CD4-positive, alpha-beta T cell (primary cell): Measurements from ENCODE around the gene NCKAP5. TPM values are rescaled to one million over a fixed set of nuclear protein-coding genes. Genes with fewer than 3 reads are reported as not detected.

Source experiments
- ATAC-seq: fragments of 200-7000 bp; cut with Tn5 transposase; one replicate; pipeline ENCODE4 v1.10.0; 2022; ENCODE audit warnings: mild to moderate bottlenecking; ENCODE audit not compliant: poor library complexity
- CTCF ChIA-PET: fragments of 350-600 bp; sonication (Branson Sonifier 250); formaldehyde crosslinking; loops from one replicate; lab custom pipeline; 2021; ENCODE audit warnings: antibody characterized with exemption, inconsistent platforms; lab: Charles Lee
- POLR2A ChIA-PET: fragments of 350-600 bp; sonication (Branson Sonifier 250); formaldehyde crosslinking; loops from one replicate; lab custom pipeline; 2021; ENCODE audit warnings: antibody characterized with exemption, inconsistent platforms; lab: Charles Lee
- DNase-seq, 14 experiments: peaks; one replicate each; pipeline ENCODE4 v3.0.0-alpha.2; 2013 to 2020; ENCODE audit warnings: mixed read lengths in 2 of 14
- H3K27ac ChIP-seq, 2 donors: one replicate each; pipeline versions ENCODE4 v1.5.1 to v1.7.0; 2013; ENCODE audit warnings: low read length in 2 of 2, low read depth in 1 of 2, mild to moderate bottlenecking in 1 of 2
- H3K27me3 ChIP-seq, 2 experiments: 1 replicate in 1 of 2; 2 replicates in 1 of 2; pipeline versions ENCODE4 v1.6.1 to v1.7.0; 2013; ENCODE audit warnings: low read length in 2 of 2, control low read depth in 1 of 2, mild to moderate bottlenecking in 1 of 2, moderate library complexity in 1 of 2; ENCODE audit not compliant: insufficient read depth in 2 of 2, control insufficient read depth in 1 of 2
- H3K36me3 ChIP-seq: one replicate; pipeline ENCODE4 v1.6.1; 2013; ENCODE audit warnings: low read length, control low read depth; ENCODE audit not compliant: insufficient read depth
- H3K4me1 ChIP-seq: one replicate; pipeline ENCODE4 v1.6.1; 2013; ENCODE audit warnings: low read length, control low read depth; ENCODE audit not compliant: insufficient read depth
- H3K4me3 ChIP-seq: one replicate; pipeline ENCODE4 v1.5.1; 2013; ENCODE audit warnings: mild to moderate bottlenecking, low read length, moderate library complexity
- H3K9me3 ChIP-seq, 2 experiments: 1 replicate in 1 of 2; 2 replicates in 1 of 2; pipeline versions ENCODE4 v1.6.1 to v1.7.0; 2013; ENCODE audit warnings: low read length in 2 of 2, mild to moderate bottlenecking in 2 of 2, control low read depth in 1 of 2, moderate library complexity in 1 of 2; ENCODE audit not compliant: control insufficient read depth in 1 of 2, insufficient read depth in 1 of 2
- H3K27ac Mint-ChIP-seq: one replicate; pipeline ENCODE4 v1.8.0; 2020; ENCODE audit warnings: mixed read lengths
- H3K27me3 Mint-ChIP-seq: one replicate; pipeline ENCODE4 v1.8.0; 2021; ENCODE audit warnings: mixed read lengths
- H3K36me3 Mint-ChIP-seq: one replicate; pipeline ENCODE4 v1.8.0; 2021; ENCODE audit warnings: low read depth, mixed read lengths
- H3K4me1 Mint-ChIP-seq: one replicate; pipeline ENCODE4 v1.8.0; 2021; ENCODE audit warnings: low read depth, mixed read lengths
- H3K4me3 Mint-ChIP-seq: one replicate; pipeline ENCODE4 v1.8.0; 2020; ENCODE audit warnings: mild to moderate bottlenecking, mixed read lengths
- H3K9me3 Mint-ChIP-seq: one replicate; pipeline ENCODE4 v1.8.0; 2020; ENCODE audit warnings: mixed read lengths
- CTCF ChIP-seq: fragments of 200-600 bp; IDR thresholded peaks from one replicate; pipeline ENCODE4 v1.8.0; 2022; ENCODE audit warnings: antibody characterized with exemption, mild to moderate bottlenecking
- intact Hi-C, 2 experiments: fragments of 100-400 bp; cut with DNase I in 1 of 2; cut with micrococcal nuclease in 1 of 2; formaldehyde crosslinking; loops; one replicate each; pipeline versions ENCODE4 v1.15.1 to v1.9.0; 2023 to 2025; cut with DNase I, micrococcal nuclease
- total RNA-seq, 174 experiments: library from RNA in 2 of 174; stranded (reverse) in 2 of 174; gene quantifications; one replicate each; pipeline ENCODE4 v1.2.3 and lab custom pipeline; 2021 to 2026

The NCKAP5 gene
- total RNA-seq, 2 experiments from 2014 or later, result not detected

- POLR2A ChIA-PET, result no interaction called here
- Histone ChIP-seq H3K27ac (no peak overlapping the region), H3K27me3 (no peaks in the 10 kb centered on the region), H3K4me1 (no peaks in the 10 kb centered on the region), H3K36me3 (no peaks in the 10 kb centered on the region), H3K9me3 (peaks cover 0 to 3% of the 10 kb centered on the region in 2 experiments), H3K4me3 (no peak overlapping the region)
- no peak for ATAC-seq
- Mint-ChIP-seq H3K27ac (no peak overlapping the region), H3K4me3 (no peak overlapping the region), H3K4me1 (no peaks in the 10 kb centered on the region), H3K27me3 (no peaks in the 10 kb centered on the region), H3K9me3 (peaks cover 4% of the 10 kb centered on the region), H3K36me3 (no peaks in the 10 kb centered on the region)
- DNase-seq, result no peak
- CTCF ChIA-PET, result no interaction called here
- intact Hi-C loops, result no loop called here
- TF ChIP-seq CTCF, result no peak
These were observed 115.2 kb downstream of the NCKAP5 start for GRCh38 chr2:133453032-133453431.

DNA sequence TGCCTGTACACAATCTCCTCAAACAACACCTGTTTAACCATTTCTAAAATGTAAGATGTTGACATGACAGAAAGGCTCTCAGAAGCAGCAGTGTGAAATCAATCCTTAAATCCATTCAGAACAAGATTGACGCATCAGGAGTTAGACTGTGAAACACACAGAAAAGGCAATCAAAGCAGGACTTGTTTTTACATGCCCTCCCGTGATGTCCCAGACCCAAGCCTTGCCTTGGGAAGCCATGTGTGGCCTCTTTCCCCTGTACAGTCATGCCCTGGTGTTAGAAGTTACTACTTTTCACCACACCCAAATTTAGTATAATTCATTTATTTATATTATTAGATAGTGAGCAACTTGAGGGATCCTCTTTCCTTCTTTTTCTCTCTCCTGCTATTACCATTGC lies 115.7 kb downstream of the NCKAP5 start:
- H3K36me3 Mint-ChIP-seq, result no peaks in the 10 kb centered on the region
- no peak overlapping the region for H3K4me3 ChIP-seq
- peaks cover 4% of the 10 kb centered on the region for H3K9me3 Mint-ChIP-seq
- no peaks in the 10 kb centered on the region for H3K27me3 ChIP-seq
- H3K36me3 ChIP-seq, result no peaks in the 10 kb centered on the region
- H3K4me1 Mint-ChIP-seq, result no peaks in the 10 kb centered on the region
- DNase-seq (no peak), ATAC-seq (no peak)
- H3K27ac ChIP-seq, result no peak overlapping the region
- H3K4me3 Mint-ChIP-seq, result no peak overlapping the region
- H3K27ac Mint-ChIP-seq, result no peak overlapping the region
- peaks cover 0 to 3% of the 10 kb centered on the region in 2 experiments for H3K9me3 ChIP-seq
- intact Hi-C loops, result no loop called here
- POLR2A ChIA-PET, result no interaction called here
- H3K4me1 ChIP-seq, result no peaks in the 10 kb centered on the region
- H3K27me3 Mint-ChIP-seq, result peaks cover 3% of the 10 kb centered on the region
- CTCF ChIA-PET, result no interaction called here
- no peak for TF ChIP-seq CTCF

DNA sequence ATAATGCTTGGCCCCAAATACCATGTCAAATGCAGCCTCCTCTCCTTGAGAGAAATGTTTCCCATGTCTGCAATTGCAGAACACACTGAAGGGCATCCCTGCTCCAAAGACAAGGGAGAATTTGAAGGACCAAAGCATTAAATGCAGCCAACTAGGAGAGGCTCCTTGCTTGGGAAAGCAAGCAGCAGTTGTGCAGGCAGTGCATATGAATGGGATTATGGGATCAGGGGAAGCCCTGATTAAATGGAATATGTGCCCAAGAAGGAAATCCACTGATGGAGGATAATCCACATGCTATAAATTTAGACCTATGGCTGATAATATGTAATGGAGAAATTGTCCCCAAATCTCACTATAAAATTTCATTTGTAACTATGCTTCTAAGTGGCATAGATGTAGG lies 116.1 kb downstream of the NCKAP5 start:
- H3K4me3 Mint-ChIP-seq, result no peak overlapping the region
- no peak for TF ChIP-seq CTCF
- Histone ChIP-seq H3K36me3 (no peaks in the 10 kb centered on the region), H3K27ac (no peak overlapping the region), H3K27me3 (no peaks in the 10 kb centered on the region), H3K4me3 (no peak overlapping the region), H3K9me3 (peaks cover 0 to 3% of the 10 kb centered on the region in 2 experiments), H3K4me1 (no peaks in the 10 kb centered on the region)
- H3K27ac Mint-ChIP-seq, result no peak overlapping the region
- no peak for ATAC-seq
- intact Hi-C loops, result no loop called here
- no peaks in the 10 kb centered on the region for H3K36me3 Mint-ChIP-seq
- no peak for DNase-seq
- CTCF ChIA-PET, result no interaction called here
- POLR2A ChIA-PET, result no interaction called here
- H3K4me1 Mint-ChIP-seq, result no peaks in the 10 kb centered on the region
- peaks cover 4% of the 10 kb centered on the region for H3K27me3 Mint-ChIP-seq
- peaks cover 4% of the 10 kb centered on the region for H3K9me3 Mint-ChIP-seq
